Adipocyte (in vitro differentiated cells): ENCODE data around the gene PLEKHA3.

Experiments
- DNase-seq: peaks from one replicate; pipeline ENCODE4 v3.0.0-alpha.2; 2015; ENCODE audit warnings: low read depth
- H3K27me3 ChIP-seq: replicated peaks from 2 replicates; pipeline ENCODE4 v1.7.0; 2013; ENCODE audit warnings: mild to moderate bottlenecking, low read length, moderate library complexity; ENCODE audit not compliant: control insufficient read depth, insufficient read depth
- H3K36me3 ChIP-seq: 2 replicates; pipeline ENCODE4 v1.7.0; 2013; ENCODE audit warnings: low read length, mild to moderate bottlenecking, moderate library complexity; ENCODE audit not compliant: control insufficient read depth, insufficient read depth, severe bottlenecking
- H3K4me1 ChIP-seq: 2 replicates; pipeline ENCODE4 v1.7.0; 2013; ENCODE audit warnings: mild to moderate bottlenecking, low read length, moderate library complexity; ENCODE audit not compliant: control insufficient read depth, insufficient read depth
- H3K4me3 ChIP-seq: 2 replicates; pipeline ENCODE4 v1.7.0; 2013; ENCODE audit warnings: mild to moderate bottlenecking, low read length, moderate library complexity
- H3K9ac ChIP-seq: 2 replicates; pipeline ENCODE4 v1.7.0; 2013; ENCODE audit warnings: mild to moderate bottlenecking, low read length, moderate library complexity
- H3K9me3 ChIP-seq: 2 replicates; pipeline ENCODE4 v1.7.0; 2013; ENCODE audit warnings: mild to moderate bottlenecking, low read length, moderate library complexity; ENCODE audit not compliant: control insufficient read depth

Gene PLEKHA3

GRCh38 chr2:178479758-178480226 lies 465 bp upstream of the PLEKHA3 start:
- DNase-seq: peak; percentile 11
- H3K27me3 ChIP-seq: no peaks in the 10 kb centered on the region
- peak overlapping the region; percentile 98 for H3K4me3 ChIP-seq
- peak overlapping the region; percentile 96 for H3K9ac ChIP-seq
- no peaks in the 10 kb centered on the region for H3K9me3 ChIP-seq
- H3K36me3 ChIP-seq: no peaks in the 10 kb centered on the region
- peaks cover 37% of the 10 kb centered on the region for H3K4me1 ChIP-seq

- Histone ChIP-seq H3K36me3 (no peaks in the 10 kb centered on the region), H3K27me3 (no peaks in the 10 kb centered on the region), H3K4me1 (peaks cover 45% of the 10 kb centered on the region), H3K9me3 (no peaks in the 10 kb centered on the region), H3K9ac (no peak overlapping the region), H3K4me3 (peak overlapping the region; percentile 98)
- peak; percentile 19 for DNase-seq
Observed at GRCh38 chr2:178482437-178482836, 2.2 kb downstream of the PLEKHA3 start.

- H3K9ac ChIP-seq: peak overlapping the region; percentile 11
- no peaks in the 10 kb centered on the region for H3K27me3 ChIP-seq
- DNase-seq: peak; percentile 48
- H3K4me1 ChIP-seq: peaks cover 37% of the 10 kb centered on the region
- H3K36me3 ChIP-seq: no peaks in the 10 kb centered on the region
- no peaks in the 10 kb centered on the region for H3K9me3 ChIP-seq
- peak overlapping the region; percentile 54 for H3K4me3 ChIP-seq
Observed at GRCh38 chr2:178484245-178485041, 4.2 kb downstream of the PLEKHA3 start.

- Histone ChIP-seq H3K9ac (no peak overlapping the region), H3K27me3 (no peaks in the 10 kb centered on the region), H3K4me3 (peak overlapping the region; percentile 54), H3K36me3 (peaks cover 2% of the 10 kb centered on the region), H3K4me1 (peaks cover 32% of the 10 kb centered on the region), H3K9me3 (no peaks in the 10 kb centered on the region)
- DNase-seq: peak; percentile 63
Observed at GRCh38 chr2:178485356-178485755, 5.1 kb downstream of the PLEKHA3 start.

GRCh38 chr2:178491612-178492011 lies 11.4 kb downstream of the PLEKHA3 start:
- H3K27me3 ChIP-seq: no peaks in the 10 kb centered on the region
- H3K4me1 ChIP-seq: peaks cover 3% of the 10 kb centered on the region
- H3K4me3 ChIP-seq: no peak overlapping the region
- H3K9me3 ChIP-seq: no peaks in the 10 kb centered on the region
- H3K9ac ChIP-seq: no peak overlapping the region
- H3K36me3 ChIP-seq: peaks cover 52% of the 10 kb centered on the region
- DNase-seq: no peak

- no peaks in the 10 kb centered on the region for H3K9me3 ChIP-seq
- H3K9ac ChIP-seq: no peak overlapping the region
- H3K4me1 ChIP-seq: no peaks in the 10 kb centered on the region
- peaks cover 84% of the 10 kb centered on the region for H3K36me3 ChIP-seq
- no peak for DNase-seq
- no peaks in the 10 kb centered on the region for H3K27me3 ChIP-seq
- no peak overlapping the region for H3K4me3 ChIP-seq
Observed at GRCh38 chr2:178496049-178496448, 15.8 kb downstream of the PLEKHA3 start.

- Histone ChIP-seq H3K27me3 (no peaks in the 10 kb centered on the region), H3K9ac (no peak overlapping the region), H3K9me3 (no peaks in the 10 kb centered on the region), H3K4me3 (no peak overlapping the region), H3K36me3 (peaks cover 94% of the 10 kb centered on the region), H3K4me1 (no peaks in the 10 kb centered on the region)
- no peak for DNase-seq
Observed at GRCh38 chr2:178498137-178498536, 17.9 kb downstream of the PLEKHA3 start.

- Histone ChIP-seq H3K27me3 (no peaks in the 10 kb centered on the region), H3K36me3 (peaks cover 95% of the 10 kb centered on the region), H3K9me3 (no peaks in the 10 kb centered on the region), H3K4me3 (no peak overlapping the region), H3K9ac (no peak overlapping the region), H3K4me1 (no peaks in the 10 kb centered on the region)
- no peak for DNase-seq
Observed at GRCh38 chr2:178499640-178500039, 19.4 kb downstream of the PLEKHA3 start.

GRCh38 chr2:178502751-178503150 lies 22.5 kb downstream of the PLEKHA3 start:
- peaks cover 72% of the 10 kb centered on the region for H3K36me3 ChIP-seq
- DNase-seq: no peak
- no peaks in the 10 kb centered on the region for H3K27me3 ChIP-seq
- H3K4me3 ChIP-seq: no peak overlapping the region
- H3K9me3 ChIP-seq: no peaks in the 10 kb centered on the region
- peaks cover 22% of the 10 kb centered on the region for H3K4me1 ChIP-seq
- no peak overlapping the region for H3K9ac ChIP-seq

- no peak for DNase-seq
- Histone ChIP-seq H3K9ac (peak overlapping the region; percentile 43), H3K4me1 (peaks cover 22% of the 10 kb centered on the region), H3K36me3 (peaks cover 47% of the 10 kb centered on the region), H3K9me3 (no peaks in the 10 kb centered on the region), H3K27me3 (no peaks in the 10 kb centered on the region), H3K4me3 (peak overlapping the region; percentile 50)
Observed at GRCh38 chr2:178506101-178506500, 25.8 kb downstream of the PLEKHA3 start.

- Histone ChIP-seq H3K27me3 (no peaks in the 10 kb centered on the region), H3K4me1 (peaks cover 22% of the 10 kb centered on the region), H3K36me3 (peaks cover 43% of the 10 kb centered on the region), H3K4me3 (peak overlapping the region; percentile 50), H3K9ac (peak overlapping the region; percentile 43), H3K9me3 (no peaks in the 10 kb centered on the region)
- no peak for DNase-seq
Observed at GRCh38 chr2:178506524-178506923, 26.3 kb downstream of the PLEKHA3 start.
